IPS-NIHi7 (cell line): ENCODE results near the gene MAPK8.

Experiments used
- DNase-seq: peaks from one replicate; pipeline ENCODE4 v3.0.0; 2012; ENCODE audit warnings: mixed read lengths; ENCODE audit errors: extremely low spot score

MAPK8 gene

GRCh38 chr10:48477616-48478015 lies 171.1 kb downstream of the MAPK8 start:
- DNase-seq = no peak

- DNase-seq = no peak
Observed at GRCh38 chr10:48478469-48478868, 172.0 kb downstream of the MAPK8 start.

- no peak for DNase-seq
Observed at GRCh38 chr10:48478980-48479811, 172.7 kb downstream of the MAPK8 start.

- DNase-seq = no peak
Observed at GRCh38 chr10:48480397-48481374, 174.2 kb downstream of the MAPK8 start.

- DNase-seq = no peak
Observed at GRCh38 chr10:48481385-48481784, 174.9 kb downstream of the MAPK8 start.

- DNase-seq = no peak
Observed at GRCh38 chr10:48482207-48482606, 175.7 kb downstream of the MAPK8 start.

- no peak for DNase-seq
Observed at GRCh38 chr10:48484911-48485310, 178.4 kb downstream of the MAPK8 start.

- no peak for DNase-seq
Observed at GRCh38 chr10:48485711-48486110, 179.2 kb downstream of the MAPK8 start.

- no peak for DNase-seq
Observed at GRCh38 chr10:48487244-48487643, 180.8 kb downstream of the MAPK8 start.
